ENCODE measurements around the gene GPR146.
A peak's percentile ranks its signal among the peaks of the same experiment; 100 is the strongest.
"Not testable (repeated sequence)": the region's sequence is repeated elsewhere in the genome, so short reads cannot be mapped to it uniquely, and the experiment has no call there.

The GPR146 gene

DNA sequence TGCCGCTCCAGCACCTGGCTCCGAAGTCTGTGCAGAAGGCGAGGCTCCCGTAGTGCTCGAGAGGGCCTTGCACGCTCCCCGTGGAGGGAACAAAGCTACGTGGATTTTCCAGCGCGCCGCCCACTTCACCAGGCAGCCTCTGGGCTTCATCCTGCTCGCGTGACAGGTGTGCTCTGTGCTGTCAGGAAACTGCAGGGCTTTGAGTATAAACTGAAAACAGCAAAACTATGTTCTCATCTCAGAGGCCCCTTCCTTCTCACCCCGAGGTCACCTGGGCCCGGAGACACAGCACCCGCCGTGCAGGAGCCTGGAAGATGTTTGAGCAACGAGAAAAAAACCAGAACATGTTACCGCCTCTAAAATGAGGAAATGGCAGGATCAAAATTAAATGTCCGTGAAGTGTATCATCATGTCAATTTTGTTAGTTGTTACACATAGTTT, 17.6 kb upstream of the GPR146 start:
- no peak for DNase-seq

DNA sequence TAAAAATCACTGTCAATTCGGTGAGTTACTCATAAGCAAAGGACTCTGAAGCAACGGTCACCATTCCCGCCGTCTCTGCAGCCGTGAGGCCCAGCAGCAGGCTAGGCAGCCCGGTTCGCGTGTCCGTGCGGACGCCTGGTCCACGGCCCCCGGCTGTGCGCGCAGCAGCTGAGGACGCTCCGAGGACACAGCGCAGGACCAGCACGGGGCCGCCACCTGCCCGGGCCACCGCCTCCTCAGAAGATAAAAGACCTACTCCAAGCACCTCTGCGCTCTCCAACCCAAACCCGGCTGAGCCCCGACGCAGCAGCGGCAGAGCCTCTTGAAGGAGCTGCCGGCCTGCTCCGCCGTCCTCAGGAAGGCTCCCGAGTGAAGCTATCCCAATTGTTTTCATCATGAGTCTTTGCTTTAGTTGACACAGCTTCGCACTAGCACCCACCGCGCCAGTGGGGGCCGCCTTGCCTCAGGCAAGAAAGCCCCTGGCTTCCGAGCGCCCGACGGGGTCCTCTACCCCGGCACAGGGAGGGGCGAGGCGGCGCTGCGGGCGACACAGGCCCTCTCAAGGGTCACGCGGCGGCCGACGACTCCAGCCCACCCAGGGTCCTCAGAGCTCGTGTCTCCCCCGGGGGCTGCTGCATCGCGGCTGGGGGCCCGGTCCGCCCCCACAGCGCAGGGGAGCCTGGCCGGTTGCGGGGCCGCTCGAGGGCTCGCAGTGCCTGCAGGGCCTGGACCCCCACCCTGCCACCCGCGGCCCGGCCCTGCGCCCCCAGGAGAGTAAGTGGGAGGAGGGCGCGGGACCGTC, 16.9 kb upstream of the GPR146 start:
- DNase-seq = no peak

DNA sequence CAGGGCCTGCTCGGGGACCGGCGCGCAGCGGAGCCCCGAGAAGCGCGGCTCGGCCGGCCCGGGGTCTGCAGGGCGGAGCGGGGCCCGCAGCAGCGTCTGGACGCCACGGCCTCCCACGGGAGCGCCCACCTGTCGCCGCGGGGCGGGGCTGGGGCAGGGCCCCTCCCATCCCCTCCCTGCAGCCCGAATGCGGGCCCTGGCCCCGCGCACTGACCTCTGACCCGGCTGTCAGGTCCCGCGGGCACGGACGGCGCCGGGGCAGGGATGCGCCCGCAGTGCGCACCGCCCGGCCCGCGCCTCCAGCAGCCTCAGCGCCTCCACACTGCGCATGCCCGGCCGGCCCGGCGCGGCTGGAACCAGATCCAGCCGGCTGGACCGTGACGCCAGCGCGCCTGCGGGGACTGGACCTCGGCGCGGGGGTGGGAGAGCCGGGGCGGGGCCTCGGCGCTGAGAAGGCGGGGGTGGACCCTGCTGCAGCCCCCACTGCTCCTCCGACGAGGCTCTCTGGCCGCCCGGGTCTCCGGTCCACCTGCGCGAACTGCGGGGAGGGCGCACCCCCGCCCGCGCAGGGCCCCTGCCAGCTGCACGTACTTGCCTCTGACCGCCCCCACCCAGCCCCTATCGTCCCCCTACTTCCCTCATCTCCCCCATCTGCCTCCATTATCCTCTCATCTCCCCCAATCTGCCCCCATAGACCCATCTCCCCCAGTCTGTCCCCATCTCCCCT, 16.1 kb upstream of the GPR146 start:
- DNase-seq = peak; percentile 92

DNA sequence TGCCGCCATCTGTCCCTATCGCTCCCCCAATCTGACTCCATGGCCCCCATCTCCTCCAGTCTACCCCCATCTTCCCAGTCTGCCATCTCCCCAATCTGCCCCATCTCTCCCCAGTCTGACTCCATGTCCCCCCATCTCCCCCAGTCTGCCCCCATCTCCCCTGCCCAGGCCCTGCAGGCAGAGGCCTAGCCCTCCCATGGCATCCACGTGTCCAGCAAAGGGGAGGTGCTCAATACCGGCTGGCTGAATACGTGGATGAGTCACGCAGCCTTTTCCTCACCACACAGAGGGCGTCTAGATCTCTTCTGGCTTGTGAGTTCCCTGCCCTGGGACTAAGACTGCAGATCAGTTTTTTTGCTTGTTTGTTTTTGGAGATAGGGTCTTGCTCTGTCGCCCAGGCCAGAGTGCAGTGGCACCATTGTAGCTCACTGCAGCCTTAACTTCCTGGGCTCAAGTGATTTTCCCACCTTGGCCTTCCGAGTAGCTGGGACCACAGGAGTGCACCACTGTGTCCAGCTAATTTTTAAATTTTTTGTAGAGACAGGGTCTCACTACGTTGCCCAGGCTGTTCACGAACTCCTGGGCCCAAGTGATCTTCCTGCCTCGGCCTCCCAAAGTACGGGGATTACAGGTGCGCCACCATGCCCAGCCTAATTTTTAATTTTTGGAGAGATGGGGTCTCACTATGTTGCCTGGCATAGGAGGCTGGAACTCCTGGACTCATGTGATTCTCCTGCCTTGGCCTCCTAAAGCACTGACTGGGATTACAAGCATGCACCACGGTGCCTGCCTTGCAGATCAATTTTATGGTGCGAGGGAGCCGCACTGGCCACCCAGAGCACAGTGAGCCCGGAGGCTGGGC, 15.3 kb upstream of the GPR146 start:
- DNase-seq = peak; percentile 83

DNA sequence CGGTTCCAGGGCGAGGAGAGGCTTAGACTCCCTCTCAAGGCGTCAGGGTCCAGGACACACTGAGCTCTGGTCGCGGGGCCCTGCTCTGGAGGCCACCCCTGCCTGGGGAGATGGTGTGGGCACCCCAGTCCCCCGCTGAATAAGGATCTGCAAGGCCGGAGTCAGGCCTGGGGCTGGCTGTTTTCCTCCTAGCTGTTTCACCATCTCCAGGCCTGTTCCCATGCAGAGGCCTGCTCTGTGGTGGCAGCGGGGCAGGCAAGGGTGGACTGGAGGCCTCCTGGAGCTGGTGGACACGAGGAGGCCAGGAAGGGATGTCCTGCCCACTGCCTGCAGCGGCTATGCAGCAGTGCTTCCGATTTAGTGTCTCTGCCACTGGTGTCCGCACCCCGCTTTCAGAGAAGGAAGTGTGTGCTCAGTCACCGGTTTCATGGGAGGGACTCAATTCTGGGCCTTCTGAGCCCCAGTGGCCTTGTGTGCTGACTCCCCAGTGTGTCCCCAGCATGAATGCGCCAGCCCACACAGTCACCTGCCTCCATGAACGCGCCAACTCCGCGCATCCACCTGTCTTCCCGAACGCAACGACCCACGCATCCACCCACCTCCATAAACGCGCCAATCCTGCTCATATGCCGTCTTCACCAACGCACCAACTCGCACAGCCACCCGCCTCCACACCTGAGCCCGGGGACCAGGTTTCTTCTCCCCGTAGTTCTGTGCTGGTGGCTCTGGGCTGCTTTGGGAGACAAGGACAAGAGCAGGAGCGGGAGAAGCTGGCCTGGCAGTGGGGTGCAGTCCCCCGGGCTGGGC, 14.5 kb upstream of the GPR146 start:
- no peak for DNase-seq

DNA sequence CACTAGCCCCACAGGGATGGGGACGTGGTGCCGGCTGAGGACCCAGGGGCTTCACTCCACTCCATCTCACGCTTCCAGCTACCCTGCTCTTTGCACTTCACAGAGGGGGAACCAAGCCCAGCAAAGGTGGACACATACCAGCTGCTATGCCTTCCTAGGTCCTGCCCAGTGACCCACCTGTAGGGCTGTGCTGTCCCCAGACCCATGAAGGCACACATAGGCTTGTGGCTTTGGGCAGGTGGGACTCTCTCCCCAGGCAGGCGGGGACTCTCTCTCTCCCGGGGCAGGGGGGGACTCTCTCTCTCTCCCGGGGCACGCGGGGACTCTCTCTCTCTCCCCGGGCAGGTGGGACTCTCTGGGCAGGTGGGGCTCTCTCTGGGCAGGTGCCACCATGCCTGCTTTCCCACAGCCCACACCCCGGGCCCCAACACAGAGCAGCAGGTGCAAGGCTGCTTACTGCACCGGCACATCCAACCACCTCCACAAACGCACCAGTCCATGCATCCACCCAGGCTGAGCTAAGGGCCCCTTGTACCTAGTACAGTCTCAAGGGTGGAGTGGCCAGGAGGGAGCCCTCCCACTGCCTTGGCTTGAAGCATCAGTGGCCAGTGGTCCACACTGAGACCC, 13.8 kb upstream of the GPR146 start:
- no peak for DNase-seq

DNA sequence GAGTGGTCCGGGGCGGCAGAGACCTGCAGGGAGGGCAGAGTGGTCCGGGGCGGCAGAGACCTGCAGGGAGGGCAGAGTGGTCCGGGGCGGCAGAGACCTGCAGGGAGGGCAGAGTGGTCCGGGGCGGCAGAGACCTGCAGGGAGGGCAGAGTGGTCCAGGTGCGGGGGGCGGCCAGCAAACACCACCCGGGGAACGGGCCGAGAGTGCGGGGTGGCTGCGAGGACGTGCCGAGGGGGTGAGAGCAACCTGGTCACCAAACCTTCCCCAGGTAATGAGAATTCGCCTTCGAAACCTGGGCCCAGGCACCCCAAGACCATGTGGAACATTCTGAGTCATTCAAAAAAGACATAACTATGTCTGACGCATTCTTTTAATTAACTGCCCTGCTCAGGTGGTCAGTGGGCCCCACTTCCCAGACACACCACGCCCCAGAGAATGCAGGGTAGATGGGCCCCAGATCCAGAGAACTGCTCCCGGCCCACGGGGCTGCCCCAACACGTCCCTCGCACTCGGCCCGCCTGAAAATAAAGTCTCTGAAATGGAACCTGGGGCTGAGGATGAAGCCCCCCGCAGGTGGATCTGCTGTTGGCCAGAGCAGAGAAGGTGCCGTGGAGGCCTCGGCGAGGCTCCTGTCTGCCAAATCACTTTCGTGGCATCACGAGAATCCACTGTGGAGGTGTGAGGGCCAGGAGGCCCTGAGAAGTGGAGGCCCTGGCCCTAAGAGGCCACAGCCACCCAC, 12.5 kb upstream of the GPR146 start:
- DNase-seq = no peak

DNA sequence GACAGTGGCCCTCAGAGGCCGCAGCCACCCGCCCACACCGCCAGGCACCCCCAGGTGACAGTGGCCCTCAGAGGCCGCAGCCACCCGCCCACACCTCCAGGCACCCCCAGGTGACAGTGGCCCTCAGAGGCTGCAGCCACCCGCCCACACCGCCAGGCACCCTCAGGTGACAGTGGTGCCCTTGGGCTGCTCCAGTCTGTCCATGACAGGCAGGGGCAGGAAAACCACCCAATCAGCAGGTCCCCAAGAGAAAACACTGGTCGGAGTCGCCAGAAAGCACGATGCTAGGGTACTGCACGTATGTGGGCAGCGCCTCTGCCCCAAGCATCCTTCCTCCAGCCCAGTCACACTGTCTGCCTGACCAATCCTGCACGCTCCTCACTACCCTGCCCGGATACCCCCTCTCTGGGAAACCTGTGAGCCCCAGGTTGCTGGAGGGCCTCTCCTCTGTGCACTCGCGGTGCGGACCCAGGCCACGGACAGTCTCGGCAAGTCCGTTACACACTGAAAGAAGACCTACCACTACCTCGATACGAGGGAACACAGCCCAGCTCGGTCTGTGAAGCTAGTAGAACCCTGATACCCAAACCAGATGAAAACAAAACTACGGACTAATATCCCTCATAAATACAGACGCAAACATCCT, 11.7 kb upstream of the GPR146 start:
- DNase-seq = no peak

DNA sequence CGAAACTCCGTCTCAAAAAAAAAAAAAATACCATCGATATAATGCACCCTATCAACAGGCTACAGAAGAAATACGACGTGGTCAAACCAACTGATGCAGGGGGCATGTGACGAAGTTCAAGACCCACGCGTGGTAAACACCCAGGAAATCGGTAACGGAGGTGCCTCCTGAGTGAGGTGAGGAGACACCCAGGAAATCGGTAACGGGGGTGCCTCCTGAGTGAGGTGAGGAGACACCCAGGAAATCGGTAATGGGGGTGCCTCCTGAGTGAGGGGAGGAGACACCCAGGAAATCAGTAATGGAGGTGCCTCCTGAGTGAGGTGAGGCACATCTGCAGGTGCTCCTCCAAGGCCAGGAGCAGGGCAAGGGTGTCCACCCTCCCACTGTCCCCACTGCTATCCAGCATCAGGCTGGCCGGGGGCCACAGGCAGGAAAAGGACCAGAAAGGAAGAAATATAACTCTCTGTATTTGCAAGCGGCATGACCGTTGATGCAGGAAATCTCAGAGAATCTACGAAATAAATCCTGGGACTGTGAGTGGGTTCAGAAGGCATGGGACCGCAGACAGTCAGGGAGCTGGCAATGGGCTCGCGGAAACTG, 10.7 kb upstream of the GPR146 start:
- no peak for DNase-seq

DNA sequence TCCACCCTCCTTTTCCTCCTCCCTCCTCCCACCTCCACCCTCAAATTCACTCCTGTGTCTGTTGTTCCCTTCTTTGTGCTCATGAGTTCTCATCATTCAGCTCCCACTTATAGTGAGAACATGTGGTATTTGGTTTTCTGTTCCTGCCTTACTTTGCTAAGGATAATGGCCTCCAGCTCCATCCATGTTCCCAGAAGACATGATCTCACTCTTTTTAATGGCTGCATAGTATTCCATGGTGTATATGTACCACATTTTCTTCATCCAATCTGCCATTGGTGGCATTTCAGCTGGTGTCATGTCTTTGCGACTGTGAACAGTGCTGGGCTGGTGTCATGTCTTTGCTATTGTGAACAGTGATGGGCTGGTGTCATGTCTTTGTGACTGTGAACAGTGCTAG, 9.6 kb upstream of the GPR146 start:
- not testable (repeated sequence) for DNase-seq

DNA sequence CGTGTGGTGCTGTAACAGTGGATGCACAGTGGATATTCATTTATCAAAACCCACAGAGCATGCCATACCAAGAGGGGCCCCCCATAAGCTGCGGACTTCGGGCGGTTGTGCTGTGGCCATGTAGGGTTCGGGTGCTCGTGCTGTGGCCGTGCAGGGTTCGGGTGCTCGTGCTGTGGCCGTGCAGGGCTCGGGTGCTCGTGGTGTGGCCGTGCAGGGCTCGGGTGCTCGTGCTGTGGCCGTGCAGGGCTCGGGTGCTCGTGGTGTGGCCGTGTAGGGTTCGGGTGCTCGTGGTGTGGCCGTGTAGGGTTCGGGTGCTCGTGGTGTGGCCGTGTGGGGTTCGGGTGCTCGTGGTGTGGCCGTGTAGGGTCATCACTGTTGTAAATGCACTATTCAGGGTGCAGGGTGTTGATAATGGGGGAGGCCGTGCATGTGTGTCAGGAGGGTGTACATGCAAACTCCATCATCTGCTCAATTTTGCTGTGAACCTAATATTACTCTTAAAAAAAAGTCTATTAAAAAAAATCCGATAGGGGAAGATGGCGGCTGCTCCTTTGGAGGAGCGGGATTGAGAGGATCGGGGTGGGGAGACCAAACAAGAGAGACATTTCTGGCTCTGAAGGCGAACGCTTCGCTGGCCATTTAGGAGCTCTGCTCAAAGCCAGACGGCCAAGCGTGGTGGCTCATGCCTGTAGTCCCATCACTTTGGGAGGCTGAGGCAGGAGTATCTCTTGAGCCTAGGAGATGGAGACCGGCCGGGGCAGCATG, 8.0 kb upstream of the GPR146 start:
- DNase-seq = not testable (repeated sequence)

DNA sequence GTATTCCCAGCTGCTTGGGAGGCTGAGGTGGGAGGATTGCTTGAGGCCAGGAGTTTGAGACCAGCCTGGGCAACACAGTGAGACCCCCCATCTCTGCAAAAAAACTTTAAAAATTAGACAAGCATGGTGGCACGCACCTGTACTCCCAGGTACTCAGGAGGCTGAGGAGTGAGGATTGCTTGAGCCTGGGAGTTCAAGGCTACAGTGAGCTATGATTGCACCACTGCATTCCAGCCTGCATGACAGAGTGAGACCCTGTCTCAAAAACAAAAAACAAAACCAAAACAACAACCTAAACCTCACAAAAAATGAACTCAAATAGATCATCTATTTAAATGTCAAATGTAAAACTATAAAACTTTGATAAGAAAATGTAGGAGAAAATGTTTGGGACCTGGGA, 4.1 kb upstream of the GPR146 start:
- DNase-seq = not testable (repeated sequence)

DNA sequence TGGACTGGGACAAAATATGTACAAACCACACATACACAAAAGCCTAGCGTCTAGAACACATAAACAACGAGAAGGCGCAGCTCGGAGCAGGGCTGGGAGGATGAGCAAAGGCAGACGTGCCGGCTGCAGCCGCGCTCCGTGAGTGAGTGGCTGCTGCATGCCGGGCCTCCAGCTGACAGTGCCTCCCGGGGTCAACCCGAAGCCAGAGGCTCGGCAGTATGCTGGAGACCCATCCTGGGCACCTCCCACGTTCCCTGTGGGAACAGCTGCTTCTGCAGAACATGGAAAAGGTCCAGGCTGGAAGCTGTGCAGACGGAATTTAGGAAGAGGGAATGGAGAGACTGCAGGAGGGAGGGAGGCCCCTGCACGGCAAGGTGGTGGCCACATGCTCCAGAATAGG, 3.6 kb upstream of the GPR146 start:
- DNase-seq = no peak

DNA sequence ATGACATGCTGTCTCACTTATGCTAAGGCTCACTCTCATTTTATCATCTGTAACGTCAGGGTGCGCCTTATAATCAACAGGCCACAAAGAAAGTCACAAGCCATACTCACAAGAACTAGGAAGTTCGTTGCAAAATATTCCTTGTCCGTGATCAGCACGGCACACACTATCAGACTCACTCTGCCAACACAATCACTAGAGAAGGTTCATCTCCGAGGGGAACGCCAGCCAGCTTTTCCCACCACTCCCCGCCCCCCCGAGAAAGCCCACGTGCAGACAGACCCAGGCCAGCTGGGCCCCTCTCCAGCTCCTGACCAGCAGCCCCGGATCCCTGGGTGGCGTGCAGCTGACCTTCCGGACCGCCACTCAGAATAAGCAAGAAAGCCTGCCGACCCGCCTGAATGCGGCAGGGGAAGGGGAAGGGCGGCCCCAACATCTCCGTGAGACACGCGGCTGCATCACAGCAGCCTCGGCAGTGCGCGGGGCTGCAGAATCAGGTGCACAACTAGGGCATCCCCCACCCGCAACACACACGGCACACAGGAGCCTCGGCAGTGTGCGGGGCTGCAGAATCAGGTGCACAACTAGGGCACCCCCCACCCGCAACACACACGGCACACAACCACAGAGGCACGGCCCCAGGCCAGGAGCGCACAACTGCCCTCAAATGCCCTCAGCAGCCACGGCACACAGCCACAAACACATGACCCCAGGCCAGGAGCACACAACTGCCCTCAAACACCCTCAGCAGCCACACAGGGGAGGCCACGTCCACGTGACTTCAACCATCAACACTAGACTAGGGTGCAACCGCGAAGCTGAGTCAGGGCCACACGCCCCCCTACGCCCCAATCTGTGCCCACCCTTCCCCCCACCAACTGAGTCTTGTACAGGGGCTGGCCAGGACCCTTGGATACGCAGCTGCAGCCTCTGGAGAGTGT, 2.5 kb upstream of the GPR146 start:
- no peak for DNase-seq

DNA sequence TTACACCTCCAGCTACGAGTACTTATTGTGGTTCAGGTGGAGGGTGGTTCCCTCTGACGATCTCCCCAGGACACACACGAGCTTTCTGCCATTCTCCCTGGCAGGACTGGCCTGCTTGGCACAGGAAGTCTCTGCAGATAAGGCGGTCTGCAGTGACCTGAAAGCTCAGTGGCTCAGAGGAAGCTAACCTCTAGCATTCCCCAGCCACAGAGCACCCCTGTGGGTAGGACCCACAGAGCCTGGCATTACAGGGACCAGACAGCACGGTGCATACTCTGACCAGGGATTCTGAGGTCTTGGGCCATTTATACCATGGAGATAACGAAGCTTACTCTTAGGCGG, 1.9 kb upstream of the GPR146 start:
- no peak for DNase-seq

DNA sequence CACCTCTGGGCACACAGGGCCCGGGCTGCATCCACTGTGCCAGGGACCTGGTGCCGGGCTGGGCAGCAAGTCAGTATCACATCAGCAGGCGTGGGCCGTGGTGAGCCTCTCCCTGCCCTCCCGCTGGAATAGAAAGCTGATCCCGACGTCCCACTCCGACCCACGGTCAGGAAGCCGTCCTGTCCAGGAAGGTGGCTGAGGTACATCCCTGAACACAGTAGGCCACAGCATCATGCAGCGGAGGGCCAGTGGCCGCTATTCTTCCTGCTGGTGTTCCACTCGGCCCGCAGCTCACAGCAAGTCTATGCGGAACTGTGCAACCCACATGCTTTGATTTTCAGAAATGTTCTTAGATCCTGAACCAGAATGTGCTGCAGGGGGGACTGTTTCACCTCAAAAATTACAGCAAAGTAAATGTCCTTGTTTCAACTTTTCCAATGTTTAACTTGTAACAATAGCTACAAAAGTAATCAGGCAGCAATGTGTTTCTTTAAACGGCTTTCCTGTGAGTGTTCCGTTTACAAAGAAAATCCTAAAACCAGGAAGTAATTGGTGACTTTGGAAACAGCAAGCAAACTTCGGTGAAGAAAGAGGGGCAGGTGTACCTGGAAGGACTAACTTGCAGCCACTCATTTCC, 676 bp upstream of the GPR146 start:
- DNase-seq = no peak

DNA sequence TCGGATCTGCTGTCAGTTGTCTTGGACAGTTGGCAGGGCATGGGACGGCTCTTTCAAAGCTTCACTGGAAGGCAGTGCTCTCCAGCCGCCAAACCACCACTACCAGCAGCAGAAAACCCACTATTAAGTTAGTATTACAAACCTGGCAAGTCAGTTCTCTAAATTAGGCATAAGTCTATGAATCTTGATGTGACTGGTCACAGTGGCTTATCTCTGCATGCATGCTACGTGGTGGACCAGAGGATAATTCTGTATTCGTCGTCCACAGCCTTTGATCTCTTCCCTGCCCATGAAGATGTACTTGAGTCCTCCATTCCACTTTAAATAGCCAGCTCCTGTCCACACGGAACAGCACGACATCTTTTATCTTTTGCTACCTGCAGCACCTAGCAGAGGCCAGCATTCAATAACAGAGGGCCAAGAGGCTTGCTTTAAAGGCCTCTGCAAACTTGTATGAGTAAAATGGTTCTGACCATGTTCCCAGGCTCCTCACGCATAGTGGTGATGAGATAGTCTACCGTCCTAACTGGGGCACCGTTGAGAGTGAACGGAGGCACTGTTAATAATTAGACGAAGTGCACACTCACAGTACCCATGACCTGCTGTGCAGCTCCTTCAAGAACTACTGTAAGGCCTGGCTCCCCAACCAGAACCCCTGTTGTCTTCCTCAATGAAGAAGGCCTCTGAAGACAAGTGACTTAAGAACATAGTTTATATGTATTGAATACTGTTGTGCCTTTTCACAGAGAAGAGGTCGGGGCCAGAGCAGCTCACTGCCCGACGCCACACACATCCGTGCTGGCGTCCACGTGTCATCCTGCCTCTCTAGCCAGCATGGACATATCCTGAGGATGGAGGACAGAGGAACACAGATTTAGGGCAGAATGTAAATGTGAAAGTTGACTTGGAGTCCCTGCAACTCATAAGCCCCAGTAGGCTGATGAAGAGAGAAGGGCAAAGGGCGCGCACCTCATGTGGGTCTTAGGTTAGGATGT, 1.0 kb downstream of the GPR146 start:
- DNase-seq = no peak

All from stimulated activated CD4-positive, alpha-beta T cell treated with anti-CD3 and anti-CD28 coated beads, Interleukin-15, amount 100 ng/mL, for 24 hours (primary cell).